Transverse colon (tissue), 3 donors: ENCODE data around the gene ARF3.

Experiments used
- EP300 ChIP-seq: sonication (generic); formaldehyde crosslinking; IDR thresholded peaks from one replicate; pipeline ENCODE4 v1.6.1; 2017; ENCODE audit warnings: antibody characterized with exemption, low read depth
- TF ChIP-seq, protein P1 (sequence below), 5 experiments: fragments of 200-600 bp in 3 of 5; fragments of 450-650 bp in 2 of 5; sonication (generic) in 3 of 5; IDR thresholded peaks; 1 replicate in 2 of 5; 2 replicates in 3 of 5; pipeline ENCODE4 v1.5.1; 2016 to 2017; ENCODE audit warnings: antibody characterized with exemption in 5 of 5, inconsistent platforms in 3 of 5, mild to moderate bottlenecking in 2 of 5, moderate library complexity in 1 of 5

DNA sequence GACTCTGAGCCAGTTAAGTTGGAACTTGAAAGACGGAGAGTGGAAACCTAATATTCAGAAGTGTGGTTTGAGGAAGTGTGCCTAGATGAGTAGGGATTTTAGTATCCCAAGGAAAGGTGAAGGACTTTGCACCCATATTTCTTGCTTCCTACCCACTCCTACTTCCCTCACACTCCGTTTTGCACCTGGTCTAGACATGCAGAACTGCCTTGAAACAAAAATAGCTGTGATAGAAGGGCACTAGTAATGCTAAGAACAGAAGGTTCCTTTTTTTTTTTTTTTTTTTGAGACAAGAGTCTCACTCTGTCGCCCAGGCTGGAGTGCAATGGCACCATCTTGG is 732 bp upstream of the ARF3 start:
- TF ChIP-seq, protein P1, sequence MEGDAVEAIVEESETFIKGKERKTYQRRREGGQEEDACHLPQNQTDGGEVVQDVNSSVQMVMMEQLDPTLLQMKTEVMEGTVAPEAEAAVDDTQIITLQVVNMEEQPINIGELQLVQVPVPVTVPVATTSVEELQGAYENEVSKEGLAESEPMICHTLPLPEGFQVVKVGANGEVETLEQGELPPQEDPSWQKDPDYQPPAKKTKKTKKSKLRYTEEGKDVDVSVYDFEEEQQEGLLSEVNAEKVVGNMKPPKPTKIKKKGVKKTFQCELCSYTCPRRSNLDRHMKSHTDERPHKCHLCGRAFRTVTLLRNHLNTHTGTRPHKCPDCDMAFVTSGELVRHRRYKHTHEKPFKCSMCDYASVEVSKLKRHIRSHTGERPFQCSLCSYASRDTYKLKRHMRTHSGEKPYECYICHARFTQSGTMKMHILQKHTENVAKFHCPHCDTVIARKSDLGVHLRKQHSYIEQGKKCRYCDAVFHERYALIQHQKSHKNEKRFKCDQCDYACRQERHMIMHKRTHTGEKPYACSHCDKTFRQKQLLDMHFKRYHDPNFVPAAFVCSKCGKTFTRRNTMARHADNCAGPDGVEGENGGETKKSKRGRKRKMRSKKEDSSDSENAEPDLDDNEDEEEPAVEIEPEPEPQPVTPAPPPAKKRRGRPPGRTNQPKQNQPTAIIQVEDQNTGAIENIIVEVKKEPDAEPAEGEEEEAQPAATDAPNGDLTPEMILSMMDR (IDR thresholded peaks at IDR 0.05): no peak
- no peak for TF ChIP-seq EP300
